CD4-positive, alpha-beta T cell treated with Interleukin-4 for 4 hours (primary cell): ENCODE results near the gene FIGN.

Source experiments
- DNase-seq: peaks from one replicate; pipeline ENCODE4 v3.0.0-alpha.2; 2020

FIGN gene

DNA sequence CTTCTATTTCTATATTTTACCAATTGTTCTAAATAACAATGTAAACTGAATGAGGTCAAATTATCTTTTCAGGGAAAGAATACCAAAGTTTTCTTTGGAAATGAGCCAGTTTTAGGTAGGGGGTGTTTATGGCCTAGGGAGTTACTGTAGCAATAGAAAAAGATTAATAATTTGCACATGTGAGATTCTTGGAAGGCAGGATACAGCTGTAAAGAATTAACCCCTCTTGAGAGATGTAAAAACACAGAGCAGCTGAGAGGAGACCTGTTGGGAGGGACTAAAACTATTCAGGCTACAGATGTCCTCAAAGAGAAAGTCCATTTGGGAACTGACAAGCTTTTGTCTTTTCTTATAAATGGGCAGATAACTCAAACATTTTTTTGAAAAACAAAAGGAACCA lies 182.2 kb downstream of the FIGN start:
- DNase-seq = no peak

DNA sequence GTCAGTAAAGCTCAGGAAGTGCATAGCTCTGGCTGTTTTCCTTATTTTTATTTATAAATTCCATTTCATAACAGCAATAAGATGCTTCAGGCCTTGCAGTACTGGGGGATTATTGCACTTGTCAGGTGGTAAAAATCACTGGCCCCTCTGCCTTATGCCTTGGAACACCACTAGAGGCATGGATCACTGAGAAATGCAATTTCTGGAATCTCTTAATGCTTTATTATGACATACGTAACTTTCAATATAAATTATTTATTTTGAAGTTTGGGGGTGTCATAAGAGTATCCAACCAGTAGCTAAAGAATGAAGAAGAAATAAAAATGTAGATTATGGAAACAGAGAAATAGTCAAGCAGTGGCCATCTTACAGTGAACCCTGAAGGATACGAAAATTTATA lies 183.1 kb downstream of the FIGN start:
- no peak for DNase-seq

DNA sequence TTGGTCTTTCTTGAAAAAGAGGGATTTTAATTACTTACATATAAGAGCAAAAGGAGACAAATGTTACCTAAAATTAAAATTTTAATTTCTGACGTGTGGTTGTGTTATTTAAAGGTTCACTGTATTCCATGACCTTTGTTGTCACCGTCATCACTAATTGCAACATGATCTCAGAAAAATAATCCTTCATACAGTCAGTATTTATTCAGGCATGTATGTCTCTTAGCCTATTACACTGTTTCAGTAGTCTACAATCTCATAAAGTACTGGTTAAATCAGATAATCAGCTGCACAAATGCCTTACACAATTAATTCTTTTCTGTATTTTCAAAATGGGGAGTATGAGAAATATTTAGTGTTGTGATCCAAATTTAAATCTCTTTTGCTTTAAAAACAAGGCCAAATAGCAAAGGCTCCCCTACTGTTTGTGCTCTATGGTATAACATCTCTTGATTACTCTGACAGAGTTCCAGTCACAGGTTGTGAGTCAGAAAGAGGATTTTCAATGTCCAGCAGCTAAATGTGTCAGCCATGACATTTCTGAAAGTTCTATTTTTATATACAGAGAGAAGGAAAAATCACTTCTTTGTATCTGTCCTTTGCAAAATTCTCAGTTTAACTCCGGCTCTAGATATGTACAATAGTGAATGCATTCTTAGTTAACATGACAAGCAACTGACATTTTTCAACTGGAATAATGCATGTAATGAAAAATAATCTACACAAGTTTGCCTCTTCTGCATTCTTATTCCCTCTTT lies 184.0 kb downstream of the FIGN start:
- no peak for DNase-seq

DNA sequence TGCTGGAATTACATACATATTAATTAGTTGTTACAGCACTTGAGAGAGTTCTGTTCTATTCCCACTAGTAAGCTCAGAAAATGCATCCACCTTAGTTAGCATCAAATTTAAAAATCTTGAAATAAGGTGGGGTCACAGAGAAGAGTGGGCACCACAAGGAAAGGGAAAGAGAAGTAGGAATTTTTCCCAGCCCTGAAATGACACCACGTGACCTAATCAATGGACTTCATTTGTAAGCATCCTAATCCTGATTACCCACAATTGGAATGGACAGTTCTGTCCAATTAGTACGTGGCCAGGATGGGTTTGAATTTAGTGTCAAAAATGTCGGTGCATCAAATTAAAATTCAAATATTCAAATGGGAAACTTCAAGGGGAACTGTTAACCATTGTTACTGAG lies 186.8 kb downstream of the FIGN start:
- DNase-seq = no peak
